ENCODE measurements around the gene FAM228B.

- no peak for TF ChIP-seq CTCF (conservative IDR thresholded peaks at IDR 0.05 in 1 of 2, IDR thresholded peaks at IDR 0.05 in 1 of 2; ENCODE audit: low read depth in 1 of 2, low read length in 2 of 2)
- no peak for TF ChIP-seq EZH2 (IDR thresholded peaks at IDR 0.05; ENCODE audit: low read length, missing control alignments)
These were observed 56.4 kb downstream of the FAM228B start for GRCh38 chr2:24179683-24180082.

Data from fibroblast of lung (primary cell).